NCI-H2196 treated with DMSO at 0.1 percent for 48 hours (cell line): ENCODE data around the gene MAP3K6.

Experiments used
- DNase-seq: peaks from one replicate; lab custom pipeline; 2025; ENCODE audit not compliant: unreplicated experiment; lab: John Stamatoyannopoulos, UW

The MAP3K6 gene

DNA sequence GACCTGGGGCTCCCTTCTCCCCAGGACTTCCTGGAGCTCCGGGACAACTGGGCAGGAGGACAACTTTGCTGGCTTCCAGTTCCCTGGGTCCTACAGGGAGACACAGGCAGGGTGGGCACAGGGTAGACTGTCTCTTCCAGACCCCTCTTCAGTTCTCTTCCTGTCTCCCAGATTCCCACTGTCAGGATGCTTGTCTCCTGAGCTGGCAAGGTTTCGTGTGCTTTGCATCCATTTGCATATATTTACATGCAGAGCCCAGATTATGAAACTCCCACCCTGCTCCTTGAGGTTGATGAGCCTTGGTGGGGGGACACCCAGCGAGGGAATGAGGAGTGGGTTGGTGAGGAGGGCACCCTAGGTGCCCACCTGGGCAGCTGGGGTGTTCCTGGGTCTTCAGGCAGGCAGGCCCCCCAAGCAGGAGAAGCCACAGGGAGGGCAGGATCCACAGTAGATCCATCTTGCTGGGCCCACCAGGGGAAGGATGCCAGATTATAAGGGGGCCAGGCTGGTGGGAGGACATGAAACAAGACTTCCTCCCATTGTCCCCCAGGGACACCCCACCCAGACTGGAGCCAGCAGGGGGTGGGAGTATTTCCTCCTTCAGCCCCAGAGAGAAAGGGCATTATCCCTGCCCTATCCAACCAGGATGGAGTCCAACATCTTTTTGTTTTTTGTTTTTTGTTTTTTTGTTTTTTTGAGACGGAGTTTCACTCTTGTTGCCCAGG lies 7.8 kb upstream of the MAP3K6 start, which contains the start of gene FCN3:
TSS of gene FCN3 (minus strand) at position 463 of the 725 bp plus-strand sequence. CDS start at position 457, 6 bp downstream.
- no peak for DNase-seq

DNA sequence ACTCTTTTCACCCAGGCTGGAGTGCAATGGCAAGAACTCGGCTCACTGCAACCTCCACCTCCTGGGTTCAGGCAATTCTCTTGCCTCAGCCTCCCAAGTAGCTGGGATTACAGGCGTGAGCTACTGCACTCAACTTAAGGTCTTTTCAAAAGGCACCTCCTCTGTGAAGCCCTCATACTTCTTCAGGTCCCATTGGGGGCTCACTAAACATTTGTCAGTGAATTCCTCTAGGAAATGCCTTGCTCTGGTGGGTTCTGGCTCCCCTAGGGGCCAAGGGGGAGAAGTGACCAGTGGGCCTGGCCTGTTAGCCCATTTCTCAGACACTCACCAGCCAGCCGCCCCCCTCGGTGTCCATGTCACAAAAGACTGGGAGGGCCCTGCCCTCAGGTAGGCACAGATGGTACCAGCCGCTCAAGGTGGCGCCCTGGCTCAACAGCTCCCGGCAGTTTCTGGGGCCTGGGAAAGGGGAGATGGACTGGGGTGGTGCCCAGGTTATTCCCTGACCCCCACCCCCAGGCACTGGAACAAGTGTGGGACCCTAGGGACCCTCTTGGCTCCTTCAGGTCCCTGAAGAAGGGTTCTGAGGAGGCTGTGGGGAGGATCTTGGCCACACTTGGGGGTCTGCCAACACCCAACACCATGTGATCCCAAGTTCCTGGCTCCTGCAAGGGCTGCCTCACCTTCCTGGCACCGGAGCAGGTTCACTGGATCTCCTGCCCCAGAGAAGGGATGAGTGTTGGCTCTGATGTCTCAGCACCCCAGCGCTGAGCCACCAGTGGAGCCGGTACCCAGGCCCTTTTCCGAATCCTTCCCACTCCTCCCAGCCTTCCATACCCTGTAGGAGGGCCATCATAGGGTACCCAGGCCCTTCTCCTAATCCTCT lies 6.3 kb upstream of the MAP3K6 start:
- DNase-seq, result no peak

DNA sequence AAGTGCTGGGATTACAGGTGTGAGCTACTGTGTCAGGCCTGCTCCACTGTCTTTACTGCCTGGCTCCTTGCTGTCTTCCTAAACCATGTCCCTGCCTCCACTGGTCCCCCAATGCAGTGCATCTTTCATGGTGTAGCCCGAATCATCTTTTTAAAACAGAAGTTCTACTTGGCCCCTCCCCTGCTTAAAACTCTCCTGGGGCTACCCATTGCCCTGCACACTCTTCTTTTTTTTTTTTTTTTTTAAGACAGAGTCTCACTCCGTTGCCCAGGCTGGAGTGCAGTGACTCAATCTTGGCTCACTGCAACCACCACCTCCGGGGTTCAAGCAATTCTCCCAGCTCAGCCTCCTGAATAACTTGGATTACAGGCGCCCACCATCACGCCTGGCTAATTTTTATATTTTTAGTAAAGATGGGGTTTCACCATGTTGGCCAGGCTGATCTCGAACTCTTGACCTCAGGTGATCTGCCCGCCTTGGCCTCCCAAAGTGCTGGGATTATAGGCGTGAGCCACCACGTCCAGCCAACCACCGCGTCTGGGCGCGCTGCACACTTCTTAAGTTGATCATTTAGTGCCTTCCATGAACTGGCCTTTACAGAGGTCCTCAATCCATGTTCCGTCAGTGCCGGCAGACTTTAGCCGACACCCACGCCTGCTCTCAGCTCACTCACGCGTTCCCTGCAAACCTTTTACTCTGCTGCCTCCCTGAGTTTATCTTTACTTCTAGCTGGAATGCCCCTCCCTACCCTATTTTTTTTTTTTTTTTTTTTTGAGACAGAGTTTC lies 5.5 kb upstream of the MAP3K6 start:
- DNase-seq, result no peak

DNA sequence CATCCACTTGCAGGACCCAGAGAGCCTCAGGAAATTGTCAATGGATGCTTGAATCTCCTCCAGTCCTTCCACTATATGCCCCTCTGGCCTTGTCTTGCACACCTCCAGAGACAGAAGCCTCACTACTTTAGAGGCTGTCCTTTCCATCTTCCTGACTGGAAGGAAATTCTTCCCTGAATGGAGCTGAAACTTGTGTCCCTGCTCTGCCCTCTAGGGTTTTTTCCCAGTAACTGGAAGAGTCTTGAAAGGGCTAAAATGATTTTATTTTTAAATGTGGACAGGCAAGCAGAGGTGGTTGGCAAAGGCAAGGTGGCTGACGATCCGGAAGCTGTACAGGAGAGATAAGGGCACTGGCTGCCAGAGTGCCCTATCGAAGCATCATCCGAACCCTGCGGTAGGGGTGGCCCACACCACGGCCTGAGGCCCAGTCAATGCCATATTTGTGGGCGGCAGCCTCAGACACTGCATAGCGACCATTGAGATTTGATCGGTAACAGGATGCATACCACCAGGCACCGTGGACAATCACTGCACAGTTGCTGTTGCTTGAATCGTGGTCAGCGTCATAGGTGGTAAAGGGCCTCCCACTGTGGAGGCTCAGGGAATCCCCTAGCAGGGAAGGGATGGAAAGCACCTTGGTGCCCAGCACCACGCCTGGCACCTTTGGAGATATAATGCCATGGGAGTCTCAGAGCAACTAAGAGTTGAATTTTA lies 2.3 kb upstream of the MAP3K6 start:
- no peak for DNase-seq

DNA sequence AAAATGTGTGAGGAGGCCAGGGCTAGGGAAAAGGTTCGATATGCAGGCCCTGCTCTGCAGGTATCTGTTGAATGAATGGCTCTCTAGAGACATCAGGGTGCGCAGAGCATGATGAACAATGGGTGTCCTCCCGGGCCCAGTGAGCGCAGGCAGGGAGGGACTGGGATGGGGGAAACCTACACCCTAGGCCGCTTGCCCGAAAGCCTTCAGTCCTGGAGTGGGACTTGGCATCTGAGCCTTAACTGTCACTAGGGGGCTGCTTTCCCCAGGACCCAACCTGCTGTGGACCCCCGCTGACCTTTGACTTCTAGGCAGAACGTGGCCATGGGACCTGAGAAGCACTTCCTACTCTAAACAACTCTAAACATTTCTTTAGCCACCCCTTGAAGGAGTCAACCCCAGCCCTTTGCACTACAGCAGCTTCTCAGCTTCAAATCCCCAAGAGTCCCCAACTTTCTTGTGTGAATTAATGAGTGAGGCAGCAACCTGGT lies 444 bp upstream of the MAP3K6 start:
- DNase-seq, result no peak

DNA sequence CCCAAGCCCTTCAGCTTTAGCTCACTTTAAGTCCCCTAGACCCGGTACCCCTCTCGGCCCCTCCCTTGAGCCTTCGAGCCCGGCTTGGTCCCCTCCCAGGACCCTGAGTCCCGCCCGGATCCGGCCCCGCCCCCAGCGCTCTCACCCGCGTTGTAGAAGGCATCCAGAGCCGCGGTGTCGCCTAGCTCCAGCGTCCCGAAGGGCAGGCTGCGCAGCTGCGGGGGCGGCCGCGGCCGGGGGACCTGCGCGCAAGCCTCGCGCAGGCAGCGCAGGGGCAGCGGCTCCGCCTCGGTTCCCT lies 699 bp downstream of the MAP3K6 start:
- DNase-seq, result peak; percentile 71

DNA sequence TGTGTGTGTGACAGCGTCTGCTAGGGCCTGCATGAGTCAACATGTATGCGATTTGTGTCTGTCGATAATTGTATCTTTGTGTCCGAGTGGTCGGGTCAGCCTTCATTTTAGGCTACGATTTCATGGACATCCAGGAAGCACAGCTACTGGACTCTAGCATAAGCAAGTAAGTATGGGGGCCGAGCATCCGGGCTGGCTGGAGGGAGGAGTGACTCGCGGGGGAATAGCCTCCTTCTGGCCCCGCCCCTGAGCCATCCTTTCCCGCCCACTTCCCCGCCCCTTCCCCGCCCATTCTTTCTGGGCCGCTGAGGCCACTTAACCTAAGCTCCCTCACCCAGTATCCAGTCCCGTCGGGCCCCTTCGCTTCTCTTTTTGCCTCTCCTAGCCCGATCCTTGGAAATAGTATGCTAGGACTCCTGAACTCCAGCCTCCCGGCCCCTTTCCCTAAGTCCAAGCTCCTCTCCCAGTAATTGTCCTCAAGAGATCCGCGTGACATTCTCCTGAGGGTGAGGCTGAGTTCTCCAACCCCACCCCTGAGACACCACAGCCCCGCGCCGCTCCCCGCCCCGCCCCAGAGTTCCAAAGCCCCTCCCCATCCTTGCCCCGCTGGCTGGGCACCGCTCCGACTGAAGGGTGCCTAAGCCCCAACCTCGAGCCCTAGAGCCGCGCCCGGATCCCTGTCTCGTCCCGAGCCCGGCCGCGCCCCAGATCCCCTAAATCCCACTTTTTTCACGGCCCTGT lies 1.2 kb downstream of the MAP3K6 start:
- DNase-seq, result peak; percentile 84

DNA sequence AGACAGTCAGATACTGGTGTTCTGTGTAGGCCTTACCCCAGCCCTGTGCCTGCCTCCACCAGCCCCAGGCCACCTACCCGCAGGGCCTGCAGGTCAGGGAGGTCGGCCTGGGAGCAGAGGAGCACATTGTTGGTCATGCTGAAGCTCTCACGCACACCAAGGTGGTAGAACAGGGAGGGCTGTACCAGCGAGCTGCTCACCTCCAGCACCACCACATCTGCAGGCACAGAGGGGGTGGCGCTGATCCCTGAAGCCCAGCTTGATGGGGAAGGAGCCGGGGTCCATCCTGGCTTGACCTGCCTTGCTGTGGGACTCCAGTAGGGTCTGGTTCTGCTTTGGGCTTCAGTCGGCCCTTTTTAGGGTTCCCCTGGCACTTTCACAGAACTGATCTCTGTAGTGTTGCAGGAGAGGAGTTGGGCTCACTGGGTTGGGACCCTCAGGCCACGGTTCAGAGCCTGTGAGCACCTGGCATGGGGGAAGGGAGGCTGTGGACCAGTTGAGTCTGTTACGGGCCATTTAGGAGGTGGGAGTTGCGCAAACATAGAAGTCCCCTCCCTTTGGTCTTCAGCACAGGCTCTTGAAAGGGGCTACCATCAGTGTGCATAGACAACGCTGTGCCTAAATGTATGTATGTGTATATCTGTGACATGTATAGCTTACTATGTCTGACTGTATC lies 1.9 kb downstream of the MAP3K6 start:
- no peak for DNase-seq

DNA sequence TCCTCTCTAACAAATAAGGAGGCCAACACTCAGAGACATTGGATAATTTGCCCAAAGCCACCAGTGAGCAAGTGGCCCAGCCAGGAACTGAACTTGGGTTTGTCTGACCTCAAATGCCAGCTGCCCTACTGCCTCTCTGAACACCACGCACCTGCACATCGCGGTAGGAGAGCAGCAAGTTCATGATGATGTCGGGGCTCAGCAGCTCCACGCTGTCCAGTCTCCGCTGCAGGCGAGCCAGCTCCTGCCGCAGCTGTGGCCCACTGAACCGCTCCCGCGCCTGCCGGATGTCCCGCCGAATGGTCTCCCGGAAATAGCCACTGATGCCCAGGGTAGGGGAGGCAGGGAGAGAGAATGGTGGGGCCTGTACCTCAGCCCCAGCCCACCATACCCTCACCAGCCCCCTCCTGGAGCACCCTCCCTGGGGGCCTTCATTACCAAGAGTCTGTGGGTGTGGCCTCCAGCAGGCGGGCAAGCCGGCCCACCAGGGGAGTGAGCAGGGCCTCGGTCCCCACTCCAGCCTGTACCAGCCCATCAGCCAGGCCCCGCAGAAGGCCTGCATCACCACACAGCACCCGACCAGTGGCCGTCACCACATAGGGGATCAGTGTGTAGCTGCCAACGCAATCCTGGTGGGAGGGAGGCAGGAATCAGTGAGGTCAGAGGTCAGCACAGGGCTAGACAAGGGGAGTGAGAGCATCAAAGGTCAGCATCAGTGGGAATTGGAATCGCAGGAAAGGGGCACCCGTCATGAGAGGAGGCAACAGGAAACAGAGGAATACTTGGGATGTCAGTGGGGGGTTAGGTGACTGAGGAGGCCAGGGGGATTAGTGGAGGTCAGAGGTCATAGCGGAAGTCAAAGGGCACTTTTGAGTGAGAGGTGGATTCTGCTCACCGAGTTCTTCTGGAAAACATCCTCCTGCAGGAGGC lies 2.7 kb downstream of the MAP3K6 start:
- no peak for DNase-seq

DNA sequence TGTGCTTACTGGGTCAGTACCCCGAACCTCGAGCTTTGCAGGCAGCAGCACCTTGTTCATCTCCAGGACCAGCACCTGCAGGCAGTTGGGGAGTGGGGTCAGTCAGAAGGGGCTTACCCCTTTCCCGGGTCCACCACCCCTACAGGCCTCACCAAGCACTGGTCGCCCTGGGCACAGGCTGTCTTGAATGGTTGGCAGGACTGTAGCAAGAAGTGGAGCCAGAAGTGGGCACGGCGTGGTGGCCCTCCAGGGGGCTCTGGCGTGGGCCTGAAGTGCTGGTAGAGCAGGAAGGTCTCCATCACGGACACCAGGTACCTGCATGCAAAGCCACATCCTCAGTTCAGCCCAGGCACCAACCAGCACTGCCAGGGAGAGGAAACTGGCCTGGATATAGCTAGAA lies 5.2 kb downstream of the MAP3K6 start:
- DNase-seq, result no peak

DNA sequence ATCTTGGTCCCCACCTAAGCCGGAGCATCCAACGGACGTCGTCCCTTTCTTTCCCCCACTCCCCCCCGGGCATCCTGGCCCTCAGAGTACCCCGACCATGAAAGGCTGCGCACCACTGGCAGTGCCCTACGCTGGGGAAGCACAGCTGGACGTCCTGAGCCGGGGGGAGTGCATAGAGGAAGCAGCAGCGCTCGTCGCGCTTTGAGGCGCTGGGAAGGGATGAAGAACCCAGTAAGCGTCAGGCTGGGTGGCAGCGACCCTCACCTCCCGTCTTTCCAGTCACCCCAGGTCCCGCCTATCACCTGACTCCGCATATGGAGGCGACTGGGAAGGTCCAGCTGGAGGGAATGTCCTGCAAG lies 5.7 kb downstream of the MAP3K6 start:
- DNase-seq, result no peak

DNA sequence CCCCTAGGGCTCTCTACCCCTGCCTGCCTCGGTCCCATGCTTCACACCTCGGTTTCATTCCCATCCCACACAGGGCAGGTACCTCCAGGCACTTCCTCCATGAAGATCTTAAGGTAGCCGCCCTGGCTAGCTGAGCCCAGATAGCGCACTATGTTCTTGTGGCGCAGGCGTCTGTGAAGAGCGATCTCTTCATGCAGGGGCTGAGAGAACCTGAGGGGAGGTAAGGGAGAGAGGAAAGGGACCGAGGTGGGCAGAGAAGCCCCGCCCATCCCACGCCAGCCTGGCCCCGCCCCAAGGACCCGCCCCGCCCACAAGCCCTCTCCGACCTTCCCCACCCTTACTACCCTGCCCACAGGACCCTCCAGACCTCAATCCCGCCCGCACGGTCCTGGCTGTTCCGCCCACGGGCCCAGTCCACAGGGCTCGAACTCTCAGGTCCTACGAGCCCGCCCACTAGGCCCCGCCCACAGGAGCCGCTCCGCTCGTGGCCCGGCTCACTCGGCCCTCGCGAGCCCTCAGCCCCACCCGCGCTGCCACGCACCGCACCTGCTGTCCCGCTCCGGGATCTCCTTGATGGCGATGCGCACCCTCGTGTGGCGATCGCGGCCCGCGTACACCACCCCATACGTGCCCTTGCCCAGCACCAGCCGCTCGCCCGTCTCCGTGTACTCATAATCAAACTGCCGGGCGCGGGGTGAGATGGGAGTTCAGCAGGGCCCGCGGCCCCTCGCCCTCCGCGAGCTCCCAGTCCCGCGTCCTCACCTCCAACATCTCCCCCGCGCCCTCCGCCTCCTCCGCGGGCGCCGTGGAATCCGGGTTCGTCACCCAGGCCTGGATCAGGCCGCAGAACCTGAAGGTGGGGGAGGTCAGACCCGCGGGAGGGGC lies 6.4 kb downstream of the MAP3K6 start:
- no peak for DNase-seq

DNA sequence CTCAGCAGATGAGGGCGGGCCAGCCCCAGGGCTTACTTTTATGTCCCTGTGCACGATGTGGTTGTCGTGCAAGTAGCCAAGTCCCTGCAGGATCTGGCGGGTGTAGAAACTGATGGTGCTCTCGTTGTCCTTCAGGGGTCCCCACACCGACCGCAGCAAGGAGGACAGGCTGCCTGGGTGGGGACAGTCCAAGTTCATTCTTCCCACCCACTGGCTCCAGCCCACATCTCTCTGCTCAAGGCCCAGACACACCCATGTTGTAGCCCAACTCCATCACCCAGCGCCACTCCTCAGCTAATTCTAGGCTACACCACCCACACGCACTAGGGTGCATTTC lies 7.0 kb downstream of the MAP3K6 start:
- DNase-seq, result no peak

DNA sequence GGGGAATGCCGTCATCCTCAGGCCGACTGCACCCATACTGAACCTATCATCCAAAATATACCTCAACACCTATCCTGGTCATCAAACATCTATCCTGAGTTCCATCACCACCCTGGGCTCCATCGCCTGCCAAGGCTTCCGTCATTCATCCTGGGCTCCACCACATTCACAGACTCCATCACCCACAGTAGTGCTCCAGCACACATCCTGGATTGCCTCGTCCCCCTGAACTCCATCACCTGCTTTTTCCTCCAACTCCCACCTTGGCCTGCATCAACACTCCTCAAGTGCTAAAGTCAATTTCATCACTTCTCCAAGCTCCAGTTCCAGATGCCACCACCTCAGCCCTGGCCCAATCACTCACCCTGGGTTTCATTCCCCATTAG lies 7.8 kb downstream of the MAP3K6 start:
- no peak for DNase-seq

DNA sequence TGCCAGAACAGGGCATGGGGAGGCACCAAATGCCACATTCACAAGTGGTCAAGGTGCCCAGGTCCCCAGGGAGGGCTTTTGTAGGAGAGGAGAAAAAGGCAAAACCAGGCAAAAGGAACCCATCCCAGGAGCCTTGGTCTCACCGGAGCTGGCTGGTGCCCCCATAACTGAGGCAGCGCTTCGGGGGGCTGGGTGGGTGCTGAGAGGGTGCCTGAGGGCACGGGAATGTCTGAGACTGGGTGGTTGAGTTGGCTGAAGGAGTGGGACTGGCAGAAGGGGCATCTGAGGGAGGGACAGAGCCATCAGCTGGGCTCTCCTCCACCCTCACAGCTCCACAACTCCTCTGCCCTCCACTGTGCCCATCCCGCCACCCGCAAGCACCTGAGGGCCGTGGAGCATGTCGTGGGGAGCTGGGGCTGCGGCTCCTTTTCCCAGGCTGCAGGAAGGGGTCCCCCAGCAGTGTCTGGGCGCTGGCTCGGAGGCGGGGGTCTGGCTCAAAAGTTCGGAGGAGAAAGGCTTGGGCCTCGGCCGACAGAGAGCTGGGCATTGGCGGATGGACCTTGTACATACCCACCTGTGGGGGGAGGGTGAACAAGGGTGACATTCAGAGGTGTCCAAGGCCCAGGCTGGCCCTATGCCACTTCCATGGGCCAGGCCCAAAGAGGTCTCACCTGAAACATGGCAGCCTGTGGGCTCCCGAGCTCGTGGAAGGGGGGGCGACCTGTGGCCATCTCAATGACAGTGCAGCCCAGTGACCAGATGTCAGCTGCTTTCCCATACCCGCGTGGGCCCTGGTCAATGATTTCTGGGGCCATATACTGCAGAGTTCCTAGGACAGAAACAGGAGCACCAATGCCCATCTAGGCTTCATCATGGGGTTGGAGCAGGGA lies 8.5 kb downstream of the MAP3K6 start:
- no peak for DNase-seq

DNA sequence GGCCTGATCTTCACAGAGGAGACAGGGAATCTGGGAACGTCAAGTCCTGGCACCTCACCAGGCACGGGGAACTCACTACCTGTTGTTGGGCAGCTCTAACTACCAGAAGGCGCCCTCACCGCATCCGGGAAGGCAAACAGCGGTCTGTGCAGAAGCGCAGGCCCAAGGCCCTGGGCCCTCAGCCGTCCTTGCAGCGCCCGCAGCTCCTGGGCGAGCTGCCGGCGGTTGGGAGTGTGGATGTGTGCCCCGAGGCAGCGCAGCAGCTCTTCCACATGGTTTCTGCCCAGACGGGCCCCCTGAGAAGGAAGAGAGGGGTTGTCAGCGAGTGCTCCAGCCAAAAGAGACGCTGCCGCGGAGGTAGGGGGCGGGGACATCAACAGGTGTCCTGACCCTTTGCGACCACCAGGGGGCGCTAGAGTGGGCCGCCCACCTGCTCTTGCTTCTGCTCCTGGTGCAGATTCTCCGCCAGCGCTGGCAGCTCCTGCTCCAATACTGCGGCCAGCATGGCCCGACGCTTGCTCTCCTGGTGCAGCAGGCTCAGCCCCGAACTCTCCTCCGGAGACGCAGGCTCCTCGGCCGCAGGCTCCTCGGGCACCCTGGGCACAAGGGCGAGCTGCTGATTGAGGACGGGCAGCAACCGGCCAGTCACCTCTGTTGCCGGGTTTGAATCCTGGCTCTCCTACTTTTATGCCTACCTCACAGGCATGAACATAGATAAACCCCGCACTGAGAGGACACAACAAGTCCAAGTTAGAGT lies 9.3 kb downstream of the MAP3K6 start:
- DNase-seq, result no peak
